ENCODE data around the gene PIGH. TPM values are rescaled to one million over a fixed set of nuclear protein-coding genes. Genes with fewer than 3 reads are reported as not detected.

The PIGH gene, protein sequence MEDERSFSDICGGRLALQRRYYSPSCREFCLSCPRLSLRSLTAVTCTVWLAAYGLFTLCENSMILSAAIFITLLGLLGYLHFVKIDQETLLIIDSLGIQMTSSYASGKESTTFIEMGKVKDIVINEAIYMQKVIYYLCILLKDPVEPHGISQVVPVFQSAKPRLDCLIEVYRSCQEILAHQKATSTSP
- total RNA-seq = 15.8 and 16.2 TPM in 2 replicates

DNA sequence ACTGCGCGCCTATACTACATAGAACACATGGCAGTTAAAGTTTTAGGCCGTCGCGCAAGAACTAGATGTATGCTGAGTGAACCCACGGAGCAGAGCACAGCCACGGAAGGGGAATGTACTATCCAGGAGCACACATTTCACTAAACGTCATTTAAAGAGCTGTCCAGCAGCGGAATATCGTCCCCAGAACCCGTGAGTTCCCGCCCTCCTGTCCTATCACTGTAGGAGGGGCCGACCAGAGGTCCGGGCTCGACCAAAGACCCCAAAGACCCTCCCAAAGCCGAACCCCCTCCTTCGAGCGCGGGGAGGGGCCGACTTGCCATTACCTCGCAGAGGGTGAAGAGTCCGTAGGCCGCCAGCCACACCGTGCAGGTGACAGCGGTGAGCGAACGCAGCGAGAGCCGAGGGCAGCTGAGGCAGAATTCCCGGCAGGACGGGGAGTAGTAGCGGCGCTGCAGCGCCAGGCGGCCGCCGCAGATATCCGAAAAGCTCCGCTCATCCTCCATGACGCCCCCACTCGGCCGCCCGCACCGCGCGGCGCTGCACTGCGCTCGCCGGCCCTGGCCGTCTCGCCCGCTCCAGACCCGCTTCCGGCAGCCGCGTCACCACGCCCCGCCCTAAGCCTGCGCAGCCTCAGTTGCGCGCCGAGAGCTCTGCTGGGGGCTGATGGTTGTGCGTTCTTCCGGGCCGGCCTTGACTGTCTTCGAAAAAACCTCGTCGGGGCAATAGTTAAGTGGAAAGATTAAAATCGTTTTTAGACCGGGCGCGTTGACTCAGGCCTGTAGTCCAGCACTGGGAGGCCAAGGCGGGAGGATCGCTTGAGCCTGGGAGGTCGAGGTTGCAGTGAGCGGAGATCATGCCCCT is at the start of gene PIGH:
Gene PIGH (minus strand): TSS at position 571 of the 864 bp plus-strand sequence. CDS start 65 bp downstream, at position 506.

DNA sequence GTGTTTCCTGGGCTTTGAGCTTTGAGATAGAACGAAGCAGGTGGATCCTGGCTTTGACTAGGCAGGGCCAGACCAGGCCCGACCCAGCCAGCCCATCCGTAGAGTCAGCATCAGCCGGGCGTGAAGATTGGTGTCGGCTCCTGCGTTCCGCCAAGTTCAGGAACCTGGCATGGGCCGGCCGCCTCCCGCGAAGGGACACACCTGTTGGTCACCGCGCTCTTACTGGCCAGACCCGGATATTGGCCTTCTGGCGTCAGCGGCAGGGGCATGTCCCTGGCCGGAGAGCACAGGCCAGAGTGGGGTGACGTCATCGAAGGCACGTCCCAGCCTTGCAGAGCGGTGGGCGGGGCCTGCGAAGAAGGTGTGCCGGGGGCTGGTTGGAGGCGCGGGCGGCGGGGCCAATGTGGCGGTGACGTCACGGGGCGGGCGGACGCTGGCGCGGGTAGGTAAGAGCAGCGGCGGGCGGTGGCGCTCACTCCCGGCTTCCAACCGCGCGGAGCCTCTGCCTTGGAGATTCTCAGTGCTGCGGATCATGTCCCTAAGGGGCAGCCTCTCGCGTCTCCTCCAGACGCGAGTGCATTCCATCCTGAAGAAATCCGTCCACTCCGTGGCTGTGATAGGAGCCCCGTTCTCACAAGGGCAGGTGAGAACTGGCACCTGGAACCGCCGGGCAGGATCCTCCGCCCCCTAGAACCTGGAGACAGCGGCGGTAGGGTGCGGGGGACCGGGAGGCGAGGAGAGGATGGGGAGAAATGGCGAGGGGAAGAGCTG is 19.6 kb upstream of the PIGH start, which contains the start of gene ARG2:
Gene ARG2 (plus strand): TSS at position 475 of the 771 bp plus-strand sequence. CDS start 58 bp downstream, at position 533.

Other genes starting within 250 kb of the PIGH start
- 91.8 and 107 TPM in 2 replicates for gene ATP6V1D, start 240.5 kb downstream of the PIGH start, total RNA-seq
- 127 and 139 TPM in 2 replicates for gene EIF2S1, start 239.9 kb downstream of the PIGH start, total RNA-seq
- gene PLEK2, start 188.1 kb downstream of the PIGH start, total RNA-seq = 0.98 and 3.6 TPM in 2 replicates
- gene TMEM229B, start 111.5 kb downstream of the PIGH start, total RNA-seq = 2.5 and 2.7 TPM in 2 replicates
- 0.20 and 0.36 TPM in 2 replicates for gene PLEKHH1, start 67.0 kb downstream of the PIGH start, total RNA-seq
- gene ARG2, start 19.7 kb upstream of the PIGH start, total RNA-seq = 3.8 and 4.1 TPM in 2 replicates
- gene VTI1B, start 74.4 kb upstream of the PIGH start, total RNA-seq = 80.2 and 83.6 TPM in 2 replicates
- gene RDH11, start 95.5 kb upstream of the PIGH start, total RNA-seq = 100 and 113 TPM in 2 replicates
- not detected in 2 replicates for gene RDH12, start 101.6 kb upstream of the PIGH start, total RNA-seq
- gene ZFYVE26, start 216.3 kb upstream of the PIGH start, total RNA-seq = 23.5 and 26.7 TPM in 2 replicates
- 14.7 and 21.0 TPM in 2 replicates for gene RAD51B, start 219.5 kb upstream of the PIGH start, total RNA-seq